GM12801 (cell line): ENCODE results near the gene PHACTR1.

Source experiments
- TF ChIP-seq, protein P1 (sequence below): IDR thresholded peaks from one replicate; pipeline ENCODE4 v1.5.1; 2011; ENCODE audit warnings: control low read depth; ENCODE audit not compliant: insufficient read length; ENCODE audit errors: extremely low read depth

The PHACTR1 gene

DNA sequence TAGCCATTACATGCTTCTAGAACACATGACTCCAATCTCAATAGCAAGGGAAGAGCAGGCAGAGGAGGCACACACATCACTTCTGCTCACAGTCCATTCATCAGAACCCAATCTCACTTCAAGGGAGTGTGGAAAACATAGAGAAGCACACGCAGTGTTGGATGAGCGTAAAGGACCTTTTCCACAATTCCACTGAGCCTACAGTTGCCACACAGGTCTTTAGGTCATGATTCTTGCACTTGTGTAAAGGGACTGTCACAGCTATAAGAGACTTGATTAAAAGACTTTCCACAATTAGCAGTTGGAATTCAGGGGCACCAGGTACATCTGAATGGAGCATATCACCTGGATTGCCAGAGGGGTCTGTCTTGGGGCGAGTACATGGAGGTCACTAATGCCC lies 525.6 kb downstream of the PHACTR1 start:
- TF ChIP-seq, protein P1, sequence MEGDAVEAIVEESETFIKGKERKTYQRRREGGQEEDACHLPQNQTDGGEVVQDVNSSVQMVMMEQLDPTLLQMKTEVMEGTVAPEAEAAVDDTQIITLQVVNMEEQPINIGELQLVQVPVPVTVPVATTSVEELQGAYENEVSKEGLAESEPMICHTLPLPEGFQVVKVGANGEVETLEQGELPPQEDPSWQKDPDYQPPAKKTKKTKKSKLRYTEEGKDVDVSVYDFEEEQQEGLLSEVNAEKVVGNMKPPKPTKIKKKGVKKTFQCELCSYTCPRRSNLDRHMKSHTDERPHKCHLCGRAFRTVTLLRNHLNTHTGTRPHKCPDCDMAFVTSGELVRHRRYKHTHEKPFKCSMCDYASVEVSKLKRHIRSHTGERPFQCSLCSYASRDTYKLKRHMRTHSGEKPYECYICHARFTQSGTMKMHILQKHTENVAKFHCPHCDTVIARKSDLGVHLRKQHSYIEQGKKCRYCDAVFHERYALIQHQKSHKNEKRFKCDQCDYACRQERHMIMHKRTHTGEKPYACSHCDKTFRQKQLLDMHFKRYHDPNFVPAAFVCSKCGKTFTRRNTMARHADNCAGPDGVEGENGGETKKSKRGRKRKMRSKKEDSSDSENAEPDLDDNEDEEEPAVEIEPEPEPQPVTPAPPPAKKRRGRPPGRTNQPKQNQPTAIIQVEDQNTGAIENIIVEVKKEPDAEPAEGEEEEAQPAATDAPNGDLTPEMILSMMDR, result no peak

DNA sequence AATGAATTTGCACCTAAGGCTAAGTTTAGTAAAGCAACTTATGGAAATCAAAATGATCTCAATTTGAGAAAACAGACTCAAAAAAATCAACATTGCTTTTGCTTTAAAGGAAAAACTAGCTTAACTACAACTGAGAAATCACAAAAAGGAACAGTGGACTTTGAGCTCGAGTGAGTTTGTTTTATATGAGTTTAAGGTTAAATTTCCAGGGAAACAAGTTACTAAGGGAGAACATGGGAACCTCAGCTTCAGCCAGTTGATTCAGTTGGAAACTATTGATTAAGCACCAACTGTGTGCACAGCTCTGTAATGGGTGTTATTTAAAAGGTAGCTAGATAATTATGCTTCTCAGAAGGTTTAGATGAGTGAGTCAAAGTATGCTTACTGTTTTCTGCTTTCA lies 526.0 kb downstream of the PHACTR1 start:
- TF ChIP-seq, protein P1, result no peak

DNA sequence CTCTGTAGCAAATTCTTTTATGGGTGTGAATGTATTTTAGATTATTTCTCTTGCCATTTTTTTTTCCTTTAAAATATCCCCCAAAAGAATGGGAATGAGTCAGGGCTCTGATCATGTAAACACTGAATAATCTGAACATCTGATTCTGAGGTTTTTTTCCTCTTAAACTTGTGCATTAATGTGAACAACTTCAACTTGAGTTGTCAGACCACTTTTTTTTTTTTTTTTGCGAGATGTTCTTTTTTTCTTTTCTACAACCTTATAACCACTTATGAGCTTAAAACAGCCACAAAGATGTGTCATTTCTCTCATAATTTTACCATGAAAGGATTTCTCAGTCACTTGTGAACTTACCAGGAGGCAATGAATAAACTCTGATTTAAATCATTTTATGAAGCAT lies 526.5 kb downstream of the PHACTR1 start:
- TF ChIP-seq, protein P1, result no peak

DNA sequence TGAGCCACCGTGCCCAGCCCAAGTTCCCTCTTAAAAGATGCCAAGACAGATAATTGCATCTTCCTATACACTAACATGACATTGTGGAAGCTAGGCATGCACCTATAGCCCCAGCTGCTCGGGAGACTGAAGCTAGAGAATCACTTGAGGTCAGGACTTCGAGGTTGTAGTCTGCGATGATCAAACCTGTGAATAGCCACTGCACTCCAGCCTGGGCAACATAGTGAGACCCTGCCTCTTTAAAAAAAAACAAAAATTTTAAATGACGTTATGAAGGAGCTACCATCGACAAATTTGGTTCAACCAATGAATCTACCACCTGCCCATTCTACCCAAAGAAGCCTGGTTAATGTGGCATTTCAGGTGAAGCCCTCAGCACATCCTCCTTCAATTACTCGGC lies 531.1 kb downstream of the PHACTR1 start:
- TF ChIP-seq, protein P1, result no peak

DNA sequence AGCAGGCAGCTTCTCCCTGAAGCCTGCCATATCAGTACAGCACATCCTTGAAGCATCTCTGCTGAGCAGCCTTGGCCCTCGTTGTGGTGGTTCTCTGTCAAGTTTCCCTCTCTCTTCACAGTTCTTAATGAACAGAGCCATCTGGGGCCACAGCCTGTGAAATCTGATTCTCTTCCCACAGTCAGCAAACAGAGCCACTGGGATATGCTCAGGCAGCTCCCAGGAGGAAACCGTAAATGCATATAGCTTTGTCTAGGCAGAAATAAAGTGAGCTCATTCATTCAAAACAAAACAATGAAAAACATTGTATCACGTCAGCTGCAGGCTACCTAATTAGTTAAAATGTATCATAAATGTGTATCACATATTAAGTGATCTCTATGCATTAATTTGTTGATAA lies 531.5 kb downstream of the PHACTR1 start:
- TF ChIP-seq, protein P1, result no peak

DNA sequence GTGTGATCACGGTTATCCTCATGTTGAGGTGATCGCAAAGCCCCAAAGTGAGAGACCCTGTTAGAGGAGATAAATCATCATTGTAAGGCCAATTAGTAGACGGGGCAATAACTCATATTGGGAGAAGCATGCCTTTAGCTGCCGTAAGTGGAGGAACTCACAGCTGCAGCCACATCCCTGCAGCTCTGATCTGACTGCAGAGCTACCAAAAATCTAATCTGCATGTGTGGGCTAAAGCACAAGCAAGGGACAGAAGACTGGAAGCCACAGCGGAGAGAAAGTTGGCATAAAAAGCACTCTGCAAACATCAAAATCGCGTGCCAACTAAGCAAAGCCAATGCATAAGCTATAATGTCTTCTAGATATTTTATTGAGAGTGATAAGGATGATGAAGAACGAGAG lies 532.0 kb downstream of the PHACTR1 start:
- TF ChIP-seq, protein P1, result no peak

DNA sequence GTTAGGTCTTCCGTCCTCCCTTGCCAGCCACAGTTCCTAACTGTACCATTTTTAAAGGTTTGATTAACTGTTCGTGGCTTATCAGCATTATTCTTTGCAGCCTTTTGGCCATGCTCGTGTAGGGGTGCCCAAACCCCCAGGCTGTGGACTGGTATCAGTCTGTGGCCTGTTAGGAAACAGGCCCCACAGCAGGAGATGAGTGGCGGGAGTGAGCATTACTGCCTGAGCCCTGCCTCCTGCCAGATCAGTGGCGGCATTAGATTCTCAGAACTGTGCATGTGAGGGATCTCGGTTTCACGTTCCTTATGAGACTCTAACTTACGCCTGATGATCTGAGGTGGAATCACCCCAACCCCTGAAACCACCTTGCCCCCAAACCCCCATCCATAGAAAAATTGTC lies 532.4 kb downstream of the PHACTR1 start:
- TF ChIP-seq, protein P1, result no peak

DNA sequence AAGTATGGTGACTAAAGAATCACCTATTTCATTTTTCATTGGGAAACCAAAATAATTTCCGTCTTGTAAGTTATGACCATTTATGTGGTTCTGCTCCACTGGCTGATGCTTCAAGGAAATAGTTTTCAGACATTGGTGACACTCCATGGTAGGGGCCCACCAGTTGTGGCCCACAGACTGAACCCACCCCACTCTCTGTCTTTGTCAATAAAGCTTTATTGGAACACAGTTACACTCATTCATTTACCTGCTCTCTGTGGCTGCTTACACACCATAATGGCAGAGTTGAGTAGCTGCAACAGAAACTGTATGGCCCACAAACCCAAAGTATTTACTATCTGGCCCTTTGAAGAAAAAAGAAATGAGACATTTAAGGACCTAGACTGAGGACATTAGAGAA lies 533.2 kb downstream of the PHACTR1 start:
- TF ChIP-seq, protein P1, result no peak
